Urothelium cell line (cell line): ENCODE results near the gene SMC4.

Source experiments
- DNase-seq: peaks from one replicate; pipeline ENCODE4 v3.0.0; 2011; ENCODE audit warnings: low spot score, mixed read lengths
- FAIRE-seq: peaks from 2 replicates; lab custom pipeline; 2011; peaks lifted over from hg19 to GRCh38; lab: Jason Lieb, UNC

The SMC4 gene

DNA sequence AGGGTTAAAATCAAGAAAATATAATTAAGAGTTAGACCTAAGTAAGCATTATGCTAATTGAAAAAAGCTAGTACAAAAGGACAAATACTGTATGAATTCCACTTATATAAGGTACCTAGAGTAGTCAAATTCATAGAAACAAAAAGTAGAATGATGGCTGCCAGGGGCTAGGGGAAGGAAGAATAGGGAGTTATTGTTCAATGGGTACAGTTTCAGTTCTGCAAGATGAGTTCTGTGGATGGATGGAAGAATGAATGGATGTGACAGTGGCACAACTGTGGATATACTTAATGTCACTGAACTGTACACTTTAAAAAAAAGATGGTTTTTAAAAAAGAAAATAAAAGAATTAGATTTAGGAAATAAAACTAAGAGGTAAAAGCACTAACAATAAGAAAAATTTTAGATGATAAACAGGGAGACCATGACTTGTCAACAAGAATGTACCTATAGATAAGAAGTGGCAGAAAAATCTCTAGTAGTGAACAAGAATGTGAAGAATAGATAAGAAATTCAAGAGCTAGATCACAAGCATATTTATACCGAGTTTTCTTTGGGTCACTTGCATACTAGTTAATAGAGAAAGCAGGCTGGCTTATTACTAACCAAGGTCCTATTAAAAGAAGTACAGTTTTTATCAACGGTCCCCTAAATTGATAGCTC lies 6.0 kb upstream of the SMC4 start:
- DNase-seq (no peak), FAIRE-seq (no peak)

DNA sequence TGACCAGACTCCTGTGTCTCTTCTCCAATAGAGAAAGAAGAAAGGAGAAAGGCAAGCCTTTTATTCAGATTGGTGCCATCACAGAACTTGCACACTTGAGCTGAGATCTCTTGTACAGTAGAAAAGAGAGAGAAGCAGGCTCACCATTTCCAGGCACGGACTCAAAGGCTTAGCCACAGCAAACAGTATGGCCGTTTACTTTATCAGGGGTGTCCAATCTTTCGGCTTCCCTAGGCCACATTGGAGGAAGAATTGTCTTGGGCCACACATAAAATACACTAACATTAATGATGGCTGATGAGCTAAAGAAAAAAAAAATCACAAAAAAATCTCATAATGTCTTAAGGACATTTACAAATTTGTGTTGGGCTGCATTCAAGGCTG lies 5.4 kb upstream of the SMC4 start:
- FAIRE-seq (no peak), DNase-seq (no peak)

DNA sequence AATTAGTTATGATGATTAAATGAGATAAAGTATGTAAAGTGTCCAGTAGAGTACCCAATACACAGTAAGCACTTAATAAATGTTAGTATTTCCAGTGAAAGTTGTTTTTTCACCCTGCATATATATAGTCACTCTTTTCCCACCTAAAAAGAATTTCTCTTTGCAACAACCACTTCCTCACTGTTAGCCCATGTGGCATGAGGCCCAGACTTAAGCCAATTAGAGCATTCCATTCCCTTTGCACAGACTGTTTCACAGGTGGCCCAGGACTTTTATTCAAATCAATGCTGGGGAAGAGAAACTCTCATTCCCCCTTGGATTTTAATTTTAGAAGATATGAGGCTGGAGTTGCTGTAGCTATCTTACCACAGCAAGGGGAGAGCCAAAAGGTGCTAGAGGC lies 4.2 kb upstream of the SMC4 start:
- no peak for DNase-seq
- FAIRE-seq = no peak

DNA sequence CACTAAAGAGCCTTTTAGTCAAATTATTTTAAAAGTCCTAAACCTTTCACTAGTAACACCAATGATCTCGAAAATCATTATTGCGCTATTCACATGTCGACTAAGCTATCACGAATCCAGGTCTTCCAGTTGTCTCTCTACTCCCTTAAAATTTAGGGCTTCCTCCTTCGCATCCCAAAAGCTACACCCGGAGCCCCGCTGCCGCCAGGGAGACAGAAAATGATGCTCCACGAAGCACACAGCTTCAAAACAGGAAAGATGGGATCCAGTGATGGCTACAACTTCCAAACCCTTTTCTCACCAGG lies 678 bp upstream of the SMC4 start:
- FAIRE-seq = no peak

DNA sequence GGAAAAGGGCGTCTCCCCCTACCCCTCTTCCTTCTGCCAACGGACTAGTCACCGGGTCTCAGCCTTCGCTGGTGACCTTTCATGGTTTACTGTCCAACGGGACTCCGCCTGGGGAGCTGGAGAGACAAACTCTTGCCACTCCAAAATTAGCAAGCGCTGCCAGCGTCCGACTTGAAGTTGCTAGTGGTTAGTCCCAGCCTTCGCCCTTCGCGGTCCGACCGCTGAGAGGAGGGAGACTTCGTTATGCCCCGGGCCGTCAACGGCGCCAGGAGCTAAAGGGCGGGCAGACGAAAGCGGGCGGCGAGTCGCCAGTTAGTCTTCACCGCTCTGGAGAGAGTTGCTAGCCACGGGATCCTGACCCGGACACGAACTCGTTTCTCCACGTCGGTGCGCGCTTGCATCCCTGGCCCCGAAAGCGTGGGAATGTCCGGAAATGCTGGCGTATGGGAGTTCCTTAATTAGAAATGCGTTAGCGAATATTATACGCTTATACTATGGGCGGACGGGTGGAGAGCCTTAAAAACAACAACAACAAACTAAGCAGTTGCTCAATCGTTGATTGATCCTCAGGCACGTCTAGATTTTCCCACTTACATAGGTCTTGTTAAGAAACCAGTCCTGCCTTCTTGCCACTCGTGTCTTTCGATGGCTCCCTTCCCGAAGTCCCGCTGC lies 716 bp downstream of the SMC4 start:
- DNase-seq (no peak), FAIRE-seq (no peak)

More for the DNA sequence above, 678 bp upstream of the SMC4 start:
- no peak for DNase-seq

DNA sequence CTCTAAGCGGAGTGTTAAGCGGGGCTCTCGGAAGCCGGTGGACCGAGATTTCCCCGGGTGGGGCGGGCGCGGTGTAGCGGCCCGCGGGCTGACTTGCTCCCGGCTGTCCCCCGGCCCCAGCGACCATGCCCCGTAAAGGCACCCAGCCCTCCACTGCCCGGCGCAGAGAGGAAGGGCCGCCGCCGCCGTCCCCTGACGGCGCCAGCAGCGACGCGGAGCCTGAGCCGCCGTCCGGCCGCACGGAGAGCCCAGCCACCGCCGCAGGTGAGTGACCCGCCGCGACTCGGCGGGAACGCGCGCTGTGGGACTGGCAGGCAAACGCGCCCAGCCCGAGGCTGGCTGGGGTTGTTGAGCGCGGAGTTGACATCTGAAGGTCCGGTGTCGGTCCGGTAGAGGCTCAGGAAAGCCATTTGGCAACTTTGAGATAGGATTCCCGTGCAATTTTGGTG lies 1.3 kb downstream of the SMC4 start:
- DNase-seq (peak; percentile 8), FAIRE-seq (no peak)

DNA sequence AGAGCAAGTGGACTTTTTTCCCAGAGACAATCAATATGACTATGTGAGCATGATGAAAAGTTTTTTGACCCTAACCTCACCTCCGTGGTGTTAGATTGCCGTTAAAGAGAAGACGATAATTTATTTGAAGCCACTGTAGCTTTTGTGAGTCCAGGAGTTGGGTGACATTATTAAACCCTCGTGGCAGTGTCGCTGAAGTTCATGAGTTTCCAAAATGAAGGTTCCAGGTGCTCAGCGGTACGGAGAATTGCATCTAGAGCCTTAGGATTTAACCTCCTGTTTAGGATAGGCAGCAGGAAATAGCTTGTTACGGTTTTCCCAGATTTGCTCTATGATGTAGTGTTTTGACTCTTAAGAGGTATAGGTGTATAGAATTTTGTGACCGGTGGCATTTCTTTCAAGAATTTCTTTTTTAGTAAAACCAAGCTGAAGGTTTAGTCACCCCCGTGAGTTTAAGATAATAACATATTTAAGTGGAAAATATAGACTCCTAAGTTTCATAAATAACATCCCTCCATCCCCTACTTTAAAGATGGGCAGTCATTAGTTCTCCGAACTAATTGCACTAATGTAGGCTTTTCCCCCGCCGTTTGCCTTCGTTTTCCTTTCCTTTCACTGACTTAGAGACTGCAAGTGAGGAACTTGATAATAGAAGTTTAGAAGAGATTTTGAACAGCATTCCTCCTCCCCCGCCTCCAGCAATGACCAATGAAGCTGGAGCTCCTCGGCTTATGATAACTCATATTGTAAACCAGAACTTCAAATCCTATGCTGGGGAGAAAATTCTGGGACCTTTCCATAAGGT lies 2.0 kb downstream of the SMC4 start:
- DNase-seq = no peak
- FAIRE-seq = no peak

DNA sequence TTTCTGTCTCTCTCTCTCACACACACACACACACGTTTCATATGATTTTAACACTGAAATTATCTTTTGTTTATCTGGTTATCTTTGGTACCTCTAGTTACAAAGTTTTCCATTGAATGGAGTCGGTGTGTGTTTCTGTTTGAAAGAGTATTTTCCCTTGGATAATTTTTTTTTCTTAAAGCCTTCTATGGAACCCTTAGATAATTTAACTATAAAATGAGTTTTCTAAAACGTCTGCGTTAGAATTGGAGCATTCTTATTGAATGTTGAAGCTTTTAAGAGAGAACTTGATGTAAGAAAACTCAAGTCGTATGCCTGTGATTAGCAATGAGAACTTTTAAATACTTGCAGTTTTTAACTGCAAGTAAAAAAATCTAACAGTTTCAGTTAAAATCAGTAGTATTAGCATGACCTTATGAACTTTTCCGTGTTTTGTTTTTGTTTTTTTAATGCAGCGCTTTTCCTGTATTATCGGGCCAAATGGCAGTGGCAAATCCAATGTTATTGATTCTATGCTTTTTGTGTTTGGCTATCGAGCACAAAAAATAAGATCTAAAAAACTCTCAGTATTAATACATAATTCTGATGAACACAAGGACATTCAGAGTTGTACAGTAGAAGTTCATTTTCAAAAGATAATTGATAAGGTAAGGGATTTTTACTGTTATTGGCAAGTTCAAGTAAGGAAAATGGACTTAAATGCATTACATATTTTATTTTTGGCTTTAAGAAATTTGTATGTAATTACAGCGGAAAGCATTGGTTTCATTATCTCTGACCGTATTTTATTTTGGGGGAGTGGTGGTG lies 3.0 kb downstream of the SMC4 start:
- FAIRE-seq (no peak), DNase-seq (no peak)

DNA sequence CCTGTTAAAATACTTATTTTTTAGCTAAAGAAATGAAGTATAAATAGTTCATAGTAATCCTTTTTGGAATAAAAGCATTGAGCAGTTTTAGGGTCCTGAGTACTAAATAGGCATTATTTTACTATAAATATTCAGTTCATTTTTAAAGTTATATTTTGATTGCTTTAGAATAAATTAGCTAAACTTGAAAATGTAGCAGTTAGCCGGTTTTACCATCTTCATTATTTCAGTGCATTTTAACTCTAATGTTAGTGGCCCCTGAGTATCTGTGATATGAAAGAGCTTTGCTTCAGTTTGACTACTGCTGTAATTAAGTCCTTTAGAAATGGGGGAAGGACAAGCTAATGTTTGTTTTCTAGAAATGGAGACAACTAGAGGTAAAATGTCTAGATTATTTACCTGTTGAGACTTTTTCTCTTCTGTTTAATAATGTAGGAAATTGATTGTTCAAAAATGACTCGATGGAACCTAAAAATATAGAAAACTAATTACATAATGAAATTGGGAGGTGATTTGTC lies 3.6 kb downstream of the SMC4 start:
- FAIRE-seq (no peak), DNase-seq (no peak)

DNA sequence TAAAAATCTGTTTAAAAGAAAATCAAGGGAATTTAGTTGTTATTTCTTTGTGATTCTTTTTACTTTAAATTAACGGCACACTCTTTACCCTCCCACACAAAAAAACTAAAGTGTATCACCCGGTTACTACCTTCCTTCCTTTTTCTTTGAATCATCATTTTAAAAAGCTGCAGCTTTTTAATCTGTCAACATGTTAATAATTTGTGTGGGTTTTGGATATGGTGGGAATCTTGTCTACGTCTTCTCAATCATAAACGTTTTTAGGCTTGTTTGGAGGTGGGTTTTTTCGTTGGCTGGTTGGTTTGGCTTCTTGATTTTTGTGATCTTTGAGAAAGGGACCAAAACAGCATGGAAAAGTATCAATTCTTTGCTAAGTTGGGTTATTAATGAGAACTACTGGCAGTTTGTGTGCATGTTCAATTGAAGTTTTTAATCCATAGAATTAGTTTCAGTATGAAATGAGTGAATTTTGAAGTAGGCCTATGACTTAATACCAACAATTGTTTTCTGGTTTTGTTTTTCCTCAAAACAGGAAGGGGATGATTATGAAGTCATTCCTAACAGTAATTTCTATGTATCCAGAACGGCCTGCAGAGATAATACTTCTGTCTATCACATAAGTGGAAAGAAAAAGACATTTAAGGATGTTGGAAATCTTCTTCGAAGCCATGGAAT lies 4.5 kb downstream of the SMC4 start:
- no peak for DNase-seq
- FAIRE-seq = no peak

DNA sequence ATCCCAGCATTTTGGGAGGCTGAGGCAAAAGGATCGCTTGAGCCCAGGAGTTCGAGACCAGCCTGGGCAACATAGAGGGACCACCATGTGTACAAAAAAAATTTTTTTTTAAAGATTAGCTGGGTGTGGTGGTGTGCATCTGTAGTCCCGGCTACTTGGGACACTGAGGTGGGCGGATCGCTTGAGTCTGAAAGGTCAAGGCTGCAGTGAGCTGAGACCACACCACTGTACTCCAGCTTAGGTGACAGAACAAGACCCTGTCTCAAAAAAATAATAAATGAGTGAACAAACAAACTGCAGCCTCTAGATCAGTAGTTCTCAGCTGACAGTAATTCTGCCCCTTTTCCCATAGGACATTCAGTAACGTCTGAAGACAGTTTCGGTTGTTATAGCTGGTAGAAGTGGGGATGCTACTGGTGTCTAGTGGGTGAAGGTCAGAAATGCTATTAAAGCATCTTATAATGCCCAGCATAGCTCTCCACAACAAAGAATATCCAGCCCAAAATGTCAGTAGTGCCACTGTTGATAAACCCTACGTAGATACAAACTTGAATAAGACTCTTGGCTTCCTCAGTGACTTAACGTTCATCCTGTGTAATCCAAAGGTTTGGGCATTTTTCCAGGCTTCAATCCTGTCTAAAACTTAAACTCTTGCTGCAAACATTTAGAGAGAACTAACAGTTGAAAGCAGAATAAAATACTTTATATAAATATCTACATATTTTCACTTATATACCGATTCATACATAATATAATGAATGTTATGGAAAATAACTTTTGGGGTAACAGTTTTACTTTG lies 10.6 kb downstream of the SMC4 start:
- FAIRE-seq (no peak), DNase-seq (no peak)

DNA sequence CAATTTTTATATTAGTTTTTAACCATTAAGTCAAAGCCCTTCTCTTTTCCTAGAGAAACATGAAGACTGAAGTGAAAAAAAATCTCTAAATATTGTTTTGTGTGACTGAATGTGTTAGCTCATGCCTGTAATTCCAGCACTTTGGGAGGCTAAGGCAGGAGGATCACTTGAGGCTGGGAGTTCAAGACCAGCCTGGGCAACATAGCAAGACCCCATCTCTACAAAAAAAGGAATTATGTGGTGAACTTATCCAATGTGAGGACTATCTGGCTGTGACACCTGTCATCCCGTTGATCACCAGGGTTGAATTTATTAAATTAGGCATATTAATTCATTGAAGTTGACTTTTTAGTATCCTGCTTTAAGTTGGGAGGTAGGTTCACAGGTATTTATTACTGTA lies 13.0 kb downstream of the SMC4 start:
- FAIRE-seq = no peak
- no peak for DNase-seq

DNA sequence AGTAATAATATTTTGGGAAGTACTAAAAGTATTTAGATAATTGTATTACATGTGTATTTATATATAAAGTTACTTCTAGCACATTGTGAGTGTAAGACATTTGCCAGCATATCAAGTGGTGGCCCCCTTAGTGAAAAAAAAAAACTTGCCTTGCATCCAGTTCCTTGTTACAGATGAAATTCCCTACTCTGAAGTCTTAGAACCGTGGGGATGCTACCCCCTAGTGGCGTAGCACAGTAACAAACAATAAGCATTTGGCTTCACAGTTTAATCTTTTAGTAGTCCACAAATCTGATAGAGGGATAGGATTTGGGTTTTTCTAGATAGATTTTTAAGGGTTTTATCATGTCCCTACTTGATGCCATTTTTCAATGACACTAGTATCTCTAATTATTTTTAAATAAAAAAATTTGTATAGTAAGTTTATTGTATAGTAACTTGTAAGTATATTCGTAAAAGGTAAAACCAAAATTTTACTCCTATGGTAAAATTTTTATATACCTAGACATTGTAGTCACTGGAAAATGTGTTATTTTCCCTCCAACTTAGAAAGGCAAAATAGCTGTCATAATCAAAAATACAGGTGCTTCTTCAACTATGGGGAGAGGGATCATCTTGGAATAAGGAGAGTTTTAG lies 14.3 kb downstream of the SMC4 start:
- FAIRE-seq = no peak

DNA sequence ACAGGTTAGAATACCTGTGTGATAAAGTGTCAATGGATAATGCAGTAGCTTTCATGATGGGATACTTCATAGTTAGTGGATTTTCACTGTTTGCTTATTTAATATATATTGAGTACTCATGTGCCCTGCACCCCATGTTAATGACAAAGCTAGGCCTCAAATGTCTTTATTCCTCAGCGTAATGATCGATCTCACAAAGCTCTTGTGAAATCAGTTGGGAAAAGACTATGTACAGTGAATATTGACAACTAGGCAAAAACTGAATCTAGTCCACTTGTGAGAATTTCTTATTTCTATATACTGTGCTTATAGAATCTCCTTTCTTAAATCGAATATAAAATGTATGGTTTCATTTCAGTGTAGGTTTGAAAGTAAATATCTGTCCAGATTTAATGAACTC lies 17.9 kb downstream of the SMC4 start:
- no peak for FAIRE-seq

More for the DNA sequence above, 14.3 kb downstream of the SMC4 start:
- peak; percentile 50 for DNase-seq

DNA sequence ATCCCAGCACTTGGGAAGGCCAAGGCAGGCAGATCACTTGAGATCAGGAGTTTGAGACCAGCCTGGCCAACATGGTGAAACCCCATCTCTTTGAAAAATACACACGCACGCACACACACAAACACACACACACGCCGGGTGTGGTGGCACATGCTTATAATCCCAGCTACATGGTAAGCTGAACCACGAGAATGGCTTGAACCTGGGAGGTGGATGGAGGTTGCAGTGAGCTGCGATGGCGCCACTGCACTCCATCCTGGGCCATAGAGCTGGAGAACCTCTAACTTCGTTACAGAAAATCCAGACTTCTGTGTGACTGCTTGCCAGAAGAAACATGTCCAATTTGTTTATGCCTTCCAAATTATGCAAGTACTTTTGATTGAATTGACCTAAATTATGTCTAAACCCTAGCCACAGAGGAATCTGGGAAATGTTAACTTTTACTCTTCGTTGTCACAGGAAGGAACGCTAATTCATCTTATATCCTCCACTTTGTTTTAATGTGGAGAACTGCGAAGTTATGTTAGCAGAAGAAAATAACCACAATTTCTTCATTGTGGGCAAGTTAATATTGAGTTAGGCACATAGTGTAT lies 28.5 kb downstream of the SMC4 start:
- FAIRE-seq = no peak

More for the DNA sequence above, 17.9 kb downstream of the SMC4 start:
- no peak for DNase-seq

DNA sequence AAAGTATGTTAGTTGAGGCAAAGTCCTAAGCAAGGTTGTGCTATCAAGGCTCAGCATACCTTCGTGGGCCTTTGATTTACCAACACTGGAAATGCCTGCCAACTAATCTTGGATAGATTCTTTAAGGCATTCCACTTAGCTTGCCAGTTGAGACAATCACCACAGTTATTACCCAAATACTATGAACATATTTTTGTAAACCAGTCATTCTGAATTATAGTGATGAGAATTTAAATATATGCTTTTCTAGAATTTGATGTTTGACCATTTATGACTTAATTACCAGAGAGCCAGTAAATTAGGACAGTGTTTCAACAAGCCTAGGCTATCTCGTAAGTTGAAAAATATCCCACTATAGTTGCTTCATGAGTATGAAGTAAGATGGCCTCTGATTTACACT lies 34.6 kb downstream of the SMC4 start:
- DNase-seq (no peak), FAIRE-seq (no peak)

More for the DNA sequence above, 28.5 kb downstream of the SMC4 start:
- no peak for DNase-seq

DNA sequence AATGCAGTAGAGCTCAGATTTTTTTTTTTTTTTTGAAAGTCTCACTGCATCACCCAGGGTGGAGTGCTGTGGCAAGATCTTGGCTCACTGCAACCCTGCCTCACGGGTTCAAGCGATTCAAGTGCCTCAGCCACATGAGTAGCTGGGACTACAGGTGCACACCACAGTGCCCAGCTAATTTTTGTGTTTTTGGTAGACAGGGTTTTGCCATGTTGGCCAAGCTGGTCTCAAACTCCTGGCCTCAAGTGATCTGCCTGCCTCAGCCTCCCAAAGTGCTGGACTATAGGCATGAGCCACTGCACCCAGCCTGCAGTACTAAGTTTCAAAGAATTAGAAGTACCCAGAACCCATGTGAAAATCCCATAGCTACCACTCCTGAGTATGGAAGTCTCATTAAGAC lies 35.6 kb downstream of the SMC4 start:
- FAIRE-seq = no peak
- no peak for DNase-seq

DNA sequence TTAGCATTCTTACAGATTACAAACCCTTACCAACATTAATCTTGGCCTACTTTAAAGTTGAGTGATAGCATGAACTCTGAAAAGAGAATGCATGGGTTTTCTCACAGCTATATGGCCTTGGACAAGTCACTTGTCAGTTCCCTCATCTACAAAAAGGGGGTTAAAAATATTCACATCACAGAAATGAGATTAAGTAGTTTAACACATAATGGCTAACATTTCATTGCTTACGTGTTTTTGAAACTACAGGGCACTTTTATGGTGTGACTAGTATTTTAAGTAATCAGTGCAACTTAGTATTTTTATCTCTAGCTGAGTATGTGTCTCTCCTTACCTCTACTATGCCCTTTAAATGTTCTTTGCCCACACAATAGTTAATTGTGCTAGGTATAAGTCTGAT lies 36.3 kb downstream of the SMC4 start:
- DNase-seq (no peak), FAIRE-seq (no peak)

DNA sequence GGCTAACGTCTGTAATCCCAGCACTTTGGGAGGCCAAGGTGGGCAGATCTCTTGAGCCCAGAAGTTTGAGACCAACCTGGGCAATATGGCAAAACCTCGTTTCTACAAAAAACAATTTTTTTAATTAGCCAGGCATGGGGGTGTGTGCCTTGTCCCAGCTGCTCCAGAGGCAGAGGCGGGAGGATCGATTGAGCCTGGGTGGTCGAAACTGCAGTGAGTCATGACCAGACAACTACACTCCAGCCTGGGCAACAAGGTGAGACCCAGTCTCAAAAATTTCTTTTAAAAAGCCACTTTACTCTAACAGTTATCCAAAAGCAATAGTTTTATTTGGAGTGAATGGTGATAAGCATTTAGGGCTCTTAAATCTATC lies 37.6 kb downstream of the SMC4 start:
- FAIRE-seq (no peak), DNase-seq (no peak)
